Tibial artery (tissue), 4 donors: ENCODE results near the gene ADAMTS3.

ENCODE experiments used
- DNase-seq, 2 donors: peaks; one replicate each; pipeline ENCODE4 v3.0.0-alpha.2; 2019
- H3K27ac ChIP-seq, 2 donors: fragments of 200-600 bp; sonication (generic) in 1 of 2; 1 replicate in 1 of 2; 2 replicates in 1 of 2; pipeline ENCODE4 v1.5.1; 2018 to 2019; ENCODE audit warnings: mild to moderate bottlenecking in 1 of 2
- H3K27me3 ChIP-seq, 2 donors: fragments of 200-600 bp; sonication (generic) in 1 of 2; one replicate each; pipeline versions ENCODE4 v1.5.1 to v1.6.0; 2016 to 2019
- H3K36me3 ChIP-seq, 3 donors: fragments of 200-600 bp; sonication (generic) in 2 of 3; one replicate each; pipeline ENCODE4 v1.5.1; 2016 to 2019; ENCODE audit warnings: mild to moderate bottlenecking in 2 of 3
- H3K4me1 ChIP-seq, 4 donors: fragments of 200-600 bp; sonication (generic) in 2 of 4; 1 replicate in 3 of 4; 2 replicates in 1 of 4; pipeline ENCODE4 v1.5.1; 2016 to 2019
- H3K4me3 ChIP-seq, 2 donors: fragments of 200-600 bp; sonication (generic) in 1 of 2; 1 replicate in 1 of 2; 2 replicates in 1 of 2; pipeline ENCODE4 v1.5.1; 2018 to 2019; ENCODE audit warnings: mild to moderate bottlenecking in 2 of 2
- H3K9me3 ChIP-seq, 3 donors: fragments of 200-600 bp; sonication (generic) in 1 of 3; one replicate each; pipeline ENCODE4 v1.5.1; 2016 to 2019
- intact Hi-C: fragments of 100-400 bp; cut with DNase I; formaldehyde crosslinking; loops from one replicate; pipeline ENCODE4 v1.15.0; 2023; ENCODE audit warnings: low total_unique reads
- TF ChIP-seq, protein P1 (sequence below), 2 experiments: fragments of 200-600 bp in 1 of 2; fragments of 450-650 bp in 1 of 2; IDR thresholded peaks; one replicate each; pipeline ENCODE4 v1.5.1; 2017 to 2019; ENCODE audit warnings: antibody characterized with exemption in 2 of 2, mild to moderate bottlenecking in 1 of 2, moderate library complexity in 1 of 2

Gene ADAMTS3

GRCh38 chr4:72340803-72341431 is 228.1 kb downstream of the ADAMTS3 start:
- H3K27me3 ChIP-seq: no peaks in the 10 kb centered on the region
- no peak overlapping the region for H3K4me3 ChIP-seq
- H3K4me1 ChIP-seq: peaks cover 0 to 11% (median 0%) of the 10 kb centered on the region in 4 donors
- no peaks in the 10 kb centered on the region for H3K36me3 ChIP-seq
- H3K9me3 ChIP-seq: no peaks in the 10 kb centered on the region
- peak overlapping the region in 1 of 2 donors; percentile 0 for H3K27ac ChIP-seq
- intact Hi-C loops: no loop called here
- TF ChIP-seq, protein P1, sequence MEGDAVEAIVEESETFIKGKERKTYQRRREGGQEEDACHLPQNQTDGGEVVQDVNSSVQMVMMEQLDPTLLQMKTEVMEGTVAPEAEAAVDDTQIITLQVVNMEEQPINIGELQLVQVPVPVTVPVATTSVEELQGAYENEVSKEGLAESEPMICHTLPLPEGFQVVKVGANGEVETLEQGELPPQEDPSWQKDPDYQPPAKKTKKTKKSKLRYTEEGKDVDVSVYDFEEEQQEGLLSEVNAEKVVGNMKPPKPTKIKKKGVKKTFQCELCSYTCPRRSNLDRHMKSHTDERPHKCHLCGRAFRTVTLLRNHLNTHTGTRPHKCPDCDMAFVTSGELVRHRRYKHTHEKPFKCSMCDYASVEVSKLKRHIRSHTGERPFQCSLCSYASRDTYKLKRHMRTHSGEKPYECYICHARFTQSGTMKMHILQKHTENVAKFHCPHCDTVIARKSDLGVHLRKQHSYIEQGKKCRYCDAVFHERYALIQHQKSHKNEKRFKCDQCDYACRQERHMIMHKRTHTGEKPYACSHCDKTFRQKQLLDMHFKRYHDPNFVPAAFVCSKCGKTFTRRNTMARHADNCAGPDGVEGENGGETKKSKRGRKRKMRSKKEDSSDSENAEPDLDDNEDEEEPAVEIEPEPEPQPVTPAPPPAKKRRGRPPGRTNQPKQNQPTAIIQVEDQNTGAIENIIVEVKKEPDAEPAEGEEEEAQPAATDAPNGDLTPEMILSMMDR (IDR thresholded peaks at IDR 0.05): no peak
- DNase-seq: no peak

DNA sequence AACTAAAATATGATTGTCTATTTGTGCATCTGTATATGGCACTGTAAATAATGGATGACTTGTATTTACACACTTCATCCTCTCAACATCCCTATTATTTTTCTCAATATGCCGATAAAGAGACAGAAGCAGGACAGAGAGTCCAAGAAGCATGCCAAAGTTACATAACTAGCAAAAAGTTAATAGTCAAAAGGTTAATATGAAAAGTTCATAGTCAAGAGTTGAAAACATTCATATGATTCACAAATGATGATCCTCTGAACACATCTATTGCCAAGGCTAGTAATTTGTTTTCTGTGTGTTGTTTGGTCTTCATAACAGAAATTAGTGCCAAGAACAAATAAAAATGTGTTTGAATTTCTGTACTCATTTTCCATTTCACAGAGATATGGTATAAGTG is 231.0 kb downstream of the ADAMTS3 start:
- Histone ChIP-seq H3K36me3 (no peaks in the 10 kb centered on the region), H3K4me3 (no peak overlapping the region), H3K27ac (no peak overlapping the region), H3K4me1 (peaks cover 0 to 11% (median 0%) of the 10 kb centered on the region in 4 donors), H3K27me3 (no peaks in the 10 kb centered on the region), H3K9me3 (no peaks in the 10 kb centered on the region)
- DNase-seq: no peak
- intact Hi-C loops: loop anchor here (10.0 kb wide), 1 partner anchor 127 kb away; no protein-coding TSS in a partner anchor
- TF ChIP-seq, protein P1 (IDR thresholded peaks at IDR 0.05): no peak

- H3K36me3 ChIP-seq: no peaks in the 10 kb centered on the region
- no peak overlapping the region for H3K4me3 ChIP-seq
- TF ChIP-seq, protein P1 (IDR thresholded peaks at IDR 0.05): no peak
- intact Hi-C loops: loop anchor here (10.0 kb wide), 1 partner anchor 134 kb away; no protein-coding TSS in a partner anchor
- no peak overlapping the region for H3K27ac ChIP-seq
- no peak for DNase-seq
- no peaks in the 10 kb centered on the region for H3K9me3 ChIP-seq
- no peaks in the 10 kb centered on the region for H3K27me3 ChIP-seq
- no peaks in the 10 kb centered on the region for H3K4me1 ChIP-seq
Measured at GRCh38 chr4:72330381-72330780, 238.6 kb downstream of the ADAMTS3 start.

DNA sequence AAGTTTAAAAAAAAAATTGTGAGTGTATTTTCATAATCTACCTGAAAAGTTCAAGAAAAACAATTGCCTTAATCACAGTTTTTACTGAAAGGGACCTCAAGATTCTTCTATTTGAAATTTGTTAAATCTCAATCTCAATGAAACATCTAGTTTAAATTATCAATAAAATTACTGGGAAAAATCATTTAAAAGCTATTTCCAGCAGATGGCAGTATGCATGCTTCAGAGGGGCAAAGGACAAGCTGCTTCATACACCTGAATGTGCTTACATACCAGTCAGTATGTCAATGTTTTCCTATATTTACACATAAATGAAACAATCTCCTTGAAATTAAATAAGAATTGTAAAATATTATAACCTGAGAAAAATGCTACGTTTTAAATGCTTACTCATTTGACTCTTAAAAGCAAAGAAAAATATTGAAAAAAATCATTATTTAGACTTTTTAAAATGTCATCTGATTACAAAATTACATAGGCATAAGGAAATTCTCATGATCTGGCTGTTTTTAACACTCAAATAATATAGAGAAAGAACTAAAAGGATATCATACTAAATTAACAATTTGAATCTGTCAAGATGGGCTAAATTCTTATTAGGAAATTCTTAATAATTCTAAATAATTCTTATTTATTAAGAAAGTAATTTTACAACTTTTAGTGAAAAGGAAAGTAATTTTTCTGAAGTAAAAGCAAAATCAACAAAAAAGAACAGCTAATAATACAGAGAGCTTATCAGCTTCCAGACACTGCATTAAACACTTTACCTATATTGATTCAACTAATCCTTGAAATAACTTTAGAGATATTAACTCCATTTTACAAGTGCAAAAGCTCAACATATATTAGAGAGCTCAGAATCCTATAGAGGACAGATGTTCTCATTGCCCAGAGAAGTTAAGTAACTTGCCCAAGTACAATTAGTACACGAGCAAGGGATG is 242.1 kb downstream of the ADAMTS3 start:
- H3K4me3 ChIP-seq: no peak overlapping the region
- no peaks in the 10 kb centered on the region for H3K27me3 ChIP-seq
- TF ChIP-seq, protein P1 (IDR thresholded peaks at IDR 0.05): peak; percentile 40 to 55
- H3K4me1 ChIP-seq: no peaks in the 10 kb centered on the region
- no peaks in the 10 kb centered on the region for H3K36me3 ChIP-seq
- no peak for DNase-seq
- H3K27ac ChIP-seq: no peak overlapping the region
- no peaks in the 10 kb centered on the region for H3K9me3 ChIP-seq
- intact Hi-C loops: no loop called here

- DNase-seq: no peak
- H3K36me3 ChIP-seq: no peaks in the 10 kb centered on the region
- no peaks in the 10 kb centered on the region for H3K9me3 ChIP-seq
- H3K4me3 ChIP-seq: no peak overlapping the region
- H3K27me3 ChIP-seq: no peaks in the 10 kb centered on the region
- peaks cover 0 to 8% (median 1%) of the 10 kb centered on the region in 4 donors for H3K4me1 ChIP-seq
- H3K27ac ChIP-seq: no peak overlapping the region
- intact Hi-C loops: no loop called here
- TF ChIP-seq, protein P1 (IDR thresholded peaks at IDR 0.05): no peak
Measured at GRCh38 chr4:72325215-72325614, 243.8 kb downstream of the ADAMTS3 start.
